HT-29 (cell line): Measurements from ENCODE around the gene QRFP. TPM values are rescaled to one million over a fixed set of nuclear protein-coding genes. Genes with fewer than 3 reads are reported as not detected.
A peak's percentile ranks its signal among the peaks of the same experiment; 100 is the strongest.

ENCODE experiments used
- DNase-seq: peaks from one replicate; pipeline ENCODE4 v3.0.0-alpha.2; 2015; ENCODE audit warnings: low spot score
- total RNA-seq: library from RNA; depleted of rRNA; stranded (reverse); fragments of >200 nt; shearing (Covaris generic); gene quantifications from 2 replicates; pipeline ENCODE4 v1.2.3, GENCODE V29; 2014; rRNA removed

QRFP gene
- not detected in 2 replicates for total RNA-seq

GRCh38 chr9:130896233-130897014, at the start of gene QRFP:
Gene QRFP (minus strand): TSS chr9:130896812. CDS start chr9:130893838, 2,974 bp downstream.
- DNase-seq = no peak

GRCh38 chr9:130945173-130945572, 48.6 kb upstream of the QRFP start:
- DNase-seq = no peak

GRCh38 chr9:130944510-130945058, 48.0 kb upstream of the QRFP start:
- no peak for DNase-seq

GRCh38 chr9:130943777-130944176, 47.2 kb upstream of the QRFP start:
- no peak for DNase-seq

GRCh38 chr9:130943221-130943620, 46.6 kb upstream of the QRFP start:
- no peak for DNase-seq

- DNase-seq = no peak
Measured at GRCh38 chr9:130942679-130943078, 46.1 kb upstream of the QRFP start.

- no peak for DNase-seq
Measured at GRCh38 chr9:130942084-130942483, 45.5 kb upstream of the QRFP start.

GRCh38 chr9:130940693-130941576, 44.3 kb upstream of the QRFP start:
- DNase-seq = peak; percentile 91

- no peak for DNase-seq
Measured at GRCh38 chr9:130940027-130940549, 43.5 kb upstream of the QRFP start.

- DNase-seq = no peak
Measured at GRCh38 chr9:130939405-130940026, 42.9 kb upstream of the QRFP start.

GRCh38 chr9:130938652-130939404, 42.2 kb upstream of the QRFP start, which contains the start of gene FIBCD1:
Gene FIBCD1 (minus strand): TSS chr9:130939247. CDS start chr9:130938607, 640 bp downstream.
- no peak for DNase-seq

GRCh38 chr9:130938184-130938651, 41.6 kb upstream of the QRFP start:
- no peak for DNase-seq

- DNase-seq = no peak
Measured at GRCh38 chr9:130937146-130938076, 40.8 kb upstream of the QRFP start.

- peak; percentile 35 for DNase-seq
Measured at GRCh38 chr9:130936285-130937117, 39.9 kb upstream of the QRFP start.

- DNase-seq = no peak
Measured at GRCh38 chr9:130935648-130936271, 39.1 kb upstream of the QRFP start.

- DNase-seq = no peak
Measured at GRCh38 chr9:130934702-130935647, 38.4 kb upstream of the QRFP start.

GRCh38 chr9:130934246-130934645, 37.6 kb upstream of the QRFP start:
- no peak for DNase-seq
